B cell (primary cell): ENCODE data around the gene CEP68. TPM values are rescaled to one million over a fixed set of nuclear protein-coding genes. Genes with fewer than 3 reads are reported as not detected.
A peak's percentile ranks its signal among the peaks of the same experiment; 100 is the strongest.

Experiments used
- ATAC-seq: fragments of 200-7000 bp; cut with Tn5 transposase; one replicate; pipeline ENCODE4 v1.10.0; 2021; ENCODE audit warnings: low read depth, mild to moderate bottlenecking, moderate number of reproducible peaks, moderate library complexity
- CTCF ChIA-PET: fragments of 350-600 bp; sonication (Branson Sonifier 250); formaldehyde crosslinking; loops from one replicate; lab custom pipeline; 2021; ENCODE audit warnings: antibody characterized with exemption, inconsistent platforms; lab: Charles Lee
- POLR2A ChIA-PET: fragments of 350-600 bp; sonication (Branson Sonifier 250); formaldehyde crosslinking; loops from one replicate; lab custom pipeline; 2021; ENCODE audit warnings: antibody characterized with exemption; lab: Charles Lee
- DNase-seq: peaks from one replicate; pipeline ENCODE4 v3.0.0; 2013
- H2AFZ ChIP-seq: 2 replicates; pipeline ENCODE4 v1.6.1; 2012; ENCODE audit warnings: mild to moderate bottlenecking, low read depth, low read length; ENCODE audit not compliant: insufficient read depth, poor library complexity, severe bottlenecking
- H3K27ac ChIP-seq, 2 donors: 1 replicate in 1 of 2; 2 replicates in 1 of 2; pipeline ENCODE4 v1.5.1; 2012 to 2013; ENCODE audit warnings: low read length in 2 of 2, mild to moderate bottlenecking in 2 of 2, moderate library complexity in 1 of 2
- H3K27me3 ChIP-seq, 4 experiments: fragments of 200-600 bp in 1 of 4; sonication (generic) in 1 of 4; replicated peaks in 1 of 4; 1 replicate in 2 of 4; 2 replicates in 2 of 4; pipeline versions ENCODE4 v1.6.1 to v1.7.0; 2013 to 2016; ENCODE audit warnings: low read length in 3 of 4, mild to moderate bottlenecking in 2 of 4, mixed read lengths in 1 of 4, moderate library complexity in 1 of 4; ENCODE audit not compliant: insufficient read depth in 4 of 4, control insufficient read depth in 3 of 4; ENCODE audit errors: control extremely low read depth in 1 of 4
- H3K36me3 ChIP-seq, 2 experiments: replicated peaks in 1 of 2; 1 replicate in 1 of 2; 2 replicates in 1 of 2; pipeline versions ENCODE4 v1.6.1 to v1.7.1; 2013; ENCODE audit warnings: low read length in 1 of 2; ENCODE audit not compliant: insufficient read depth in 2 of 2, control insufficient read depth in 1 of 2; ENCODE audit errors: control extremely low read depth in 1 of 2, extremely low read depth in 1 of 2
- H3K4me1 ChIP-seq, 2 donors: fragments of 200-600 bp in 1 of 2; sonication (generic) in 1 of 2; 1 replicate in 1 of 2; 2 replicates in 1 of 2; pipeline versions ENCODE4 v1.5.1 to v1.6.1; 2013 to 2017; ENCODE audit warnings: low read length in 2 of 2; ENCODE audit not compliant: control insufficient read depth in 2 of 2, insufficient read depth in 2 of 2
- H3K4me2 ChIP-seq: replicated peaks from 2 replicates; pipeline ENCODE3; 2012; ENCODE audit warnings: mild to moderate bottlenecking, low read depth, low read length; ENCODE audit not compliant: poor library complexity, severe bottlenecking
- H3K4me3 ChIP-seq, 5 experiments: fragments of 200-600 bp in 1 of 5; sonication (generic) in 1 of 5; 1 replicate in 3 of 5; 2 replicates in 2 of 5; pipeline versions ENCODE4 v1.5.1 to v1.7.0; 2011 to 2016; ENCODE audit warnings: low read length in 4 of 5, mild to moderate bottlenecking in 4 of 5, low read depth in 2 of 5, control low read depth in 1 of 5, moderate library complexity in 1 of 5; ENCODE audit not compliant: insufficient read depth in 1 of 5; ENCODE audit errors: control extremely low read depth in 1 of 5, extremely low read depth in 1 of 5
- H3K79me2 ChIP-seq: fragments of 200-600 bp; sonication (generic); one replicate; pipeline ENCODE4 v1.6.0; 2016; ENCODE audit warnings: low read length; ENCODE audit not compliant: control insufficient read depth, insufficient read depth
- H3K9ac ChIP-seq: fragments of 200-600 bp; sonication (generic); 2 replicates; pipeline ENCODE4 v1.6.1; 2017; ENCODE audit warnings: mild to moderate bottlenecking, low read length, moderate library complexity
- H3K9me3 ChIP-seq, 3 donors: one replicate each; pipeline versions ENCODE4 v1.6.1 to v1.7.1; 2013; ENCODE audit warnings: low read length in 2 of 3; ENCODE audit not compliant: control insufficient read depth in 2 of 3, insufficient read depth in 1 of 3; ENCODE audit errors: control extremely low read depth in 1 of 3
- H4K20me1 ChIP-seq: 2 replicates; pipeline ENCODE4 v1.6.0; 2012; ENCODE audit warnings: mild to moderate bottlenecking, low read length; ENCODE audit not compliant: insufficient read depth, control insufficient read depth, poor library complexity, severe bottlenecking
- H3K27ac Mint-ChIP-seq: one replicate; pipeline ENCODE4 v1.8.0; 2021; ENCODE audit warnings: mixed read lengths
- H3K27me3 Mint-ChIP-seq: one replicate; pipeline ENCODE4 v1.8.0; 2021; ENCODE audit warnings: mixed read lengths
- H3K4me1 Mint-ChIP-seq: one replicate; pipeline ENCODE4 v1.8.0; 2021; ENCODE audit warnings: mixed read lengths
- H3K4me3 Mint-ChIP-seq: one replicate; pipeline ENCODE4 v1.8.0; 2021; ENCODE audit warnings: mixed read lengths
- H3K9me3 Mint-ChIP-seq: one replicate; pipeline ENCODE4 v1.8.0; 2022; ENCODE audit warnings: mixed read lengths; ENCODE audit not compliant: insufficient read depth
- EZH2 ChIP-seq: IDR thresholded peaks from 2 replicates; pipeline ENCODE4 v1.6.1; 2012; ENCODE audit warnings: borderline replicate concordance, low read depth, mild to moderate bottlenecking, moderate library complexity, low read length; ENCODE audit not compliant: insufficient read depth, poor library complexity, severe bottlenecking
- WGBS: methylation state at CpG from one replicate; pipeline ENCODE4 v1.1.5; 2013; ENCODE audit warnings: missing lambda C conversion rate; ENCODE audit not compliant: insufficient coverage; 5-methylcytosine and 5-hydroxymethylcytosine counted together
- intact Hi-C: fragments of 100-400 bp; cut with micrococcal nuclease; formaldehyde crosslinking; loops from one replicate; pipeline ENCODE4 v1.10.0; 2022
- polyA plus RNA-seq: library from polyadenylated mRNA; depleted of rRNA; stranded (reverse); fragments of >200 nt; gene quantifications from 2 replicates; pipeline ENCODE4 v1.2.3, GENCODE V29; 2012
- total RNA-seq, 2 donors: library from RNA; stranded (reverse); fragments of 120-200 nt in 1 of 2; gene quantifications; 1 replicate in 1 of 2; 2 replicates in 1 of 2; pipeline versions ENCODE4 v1.2.3 to v1.2.4, GENCODE V29; 2013 to 2022
- TF ChIP-seq, protein P1 (sequence below): fragments of 200-600 bp; IDR thresholded peaks from one replicate; pipeline ENCODE4 v1.8.0; 2022; ENCODE audit warnings: antibody characterized with exemption, mild to moderate bottlenecking

The CEP68 gene
- total and polyA plus RNA-seq, 2 donors (not counting 1 experiment from before 2014, with no cell fraction given) = 11.0 to 32.0 TPM

DNA sequence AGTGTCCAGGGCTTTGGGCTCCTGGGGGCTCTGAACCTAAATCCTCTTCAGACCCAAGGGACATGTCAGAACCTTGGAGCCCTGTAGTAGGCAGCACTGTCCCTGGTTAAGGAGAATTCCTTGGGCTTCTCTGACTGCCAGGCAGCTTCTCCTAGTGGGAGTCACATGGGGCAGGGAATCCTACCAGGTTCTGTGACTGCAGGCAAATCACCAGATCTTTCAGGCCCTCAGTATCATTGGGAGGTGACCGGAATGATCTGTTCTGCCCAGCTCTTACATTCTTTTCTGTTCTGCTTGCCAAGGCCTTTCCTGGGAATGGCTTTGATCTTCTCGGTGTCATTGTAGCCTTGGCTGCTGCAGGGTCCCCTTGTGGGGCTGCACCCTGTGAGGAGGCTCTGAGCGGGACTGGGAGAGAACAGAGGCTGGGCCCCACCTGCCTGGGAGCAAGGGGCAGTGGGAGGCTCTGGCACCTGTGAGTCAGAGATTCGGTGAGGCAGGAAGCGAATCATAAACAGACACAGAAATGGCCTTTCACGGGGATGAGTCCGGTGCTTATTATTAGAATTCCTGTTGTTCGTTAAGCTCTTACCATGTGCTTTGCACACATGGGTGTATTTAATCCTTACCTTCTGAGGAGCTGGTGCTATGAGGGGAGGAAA lies 14.1 kb downstream of the CEP68 start:
- WGBS = 88% methylated on average over 5 of the region's 8 CpGs
- Histone ChIP-seq H3K27me3 (no peaks in the 10 kb centered on the region), H2AFZ (no peak overlapping the region), H4K20me1 (no peaks in the 10 kb centered on the region), H3K9ac (no peak overlapping the region), H3K9me3 (no peaks in the 10 kb centered on the region), H3K36me3 (peaks cover 0 to 40% of the 10 kb centered on the region in 2 experiments), H3K79me2 (peaks cover 7% of the 10 kb centered on the region), H3K4me1 (peaks cover 7 to 24% of the 10 kb centered on the region in 2 donors), H3K4me2 (no peak overlapping the region), H3K4me3 (no peak overlapping the region), H3K27ac (no peak overlapping the region)
- Mint-ChIP-seq H3K9me3 (no peaks in the 10 kb centered on the region), H3K4me1 (peaks cover 43% of the 10 kb centered on the region), H3K27me3 (no peaks in the 10 kb centered on the region), H3K4me3 (no peak overlapping the region), H3K27ac (peak overlapping the region; percentile 47)
- ChIA-PET CTCF (interaction anchor here (1.7 kb wide), 1 partner anchor 99 kb away, joined by 5 read pairs; no protein-coding TSS in a partner anchor), POLR2A (no interaction called here)
- DNase-seq (no peak), ATAC-seq (no peak)
- intact Hi-C loops = no loop called here
- no peak for TF ChIP-seq EZH2
- TF ChIP-seq, protein P1, sequence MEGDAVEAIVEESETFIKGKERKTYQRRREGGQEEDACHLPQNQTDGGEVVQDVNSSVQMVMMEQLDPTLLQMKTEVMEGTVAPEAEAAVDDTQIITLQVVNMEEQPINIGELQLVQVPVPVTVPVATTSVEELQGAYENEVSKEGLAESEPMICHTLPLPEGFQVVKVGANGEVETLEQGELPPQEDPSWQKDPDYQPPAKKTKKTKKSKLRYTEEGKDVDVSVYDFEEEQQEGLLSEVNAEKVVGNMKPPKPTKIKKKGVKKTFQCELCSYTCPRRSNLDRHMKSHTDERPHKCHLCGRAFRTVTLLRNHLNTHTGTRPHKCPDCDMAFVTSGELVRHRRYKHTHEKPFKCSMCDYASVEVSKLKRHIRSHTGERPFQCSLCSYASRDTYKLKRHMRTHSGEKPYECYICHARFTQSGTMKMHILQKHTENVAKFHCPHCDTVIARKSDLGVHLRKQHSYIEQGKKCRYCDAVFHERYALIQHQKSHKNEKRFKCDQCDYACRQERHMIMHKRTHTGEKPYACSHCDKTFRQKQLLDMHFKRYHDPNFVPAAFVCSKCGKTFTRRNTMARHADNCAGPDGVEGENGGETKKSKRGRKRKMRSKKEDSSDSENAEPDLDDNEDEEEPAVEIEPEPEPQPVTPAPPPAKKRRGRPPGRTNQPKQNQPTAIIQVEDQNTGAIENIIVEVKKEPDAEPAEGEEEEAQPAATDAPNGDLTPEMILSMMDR = no peak

DNA sequence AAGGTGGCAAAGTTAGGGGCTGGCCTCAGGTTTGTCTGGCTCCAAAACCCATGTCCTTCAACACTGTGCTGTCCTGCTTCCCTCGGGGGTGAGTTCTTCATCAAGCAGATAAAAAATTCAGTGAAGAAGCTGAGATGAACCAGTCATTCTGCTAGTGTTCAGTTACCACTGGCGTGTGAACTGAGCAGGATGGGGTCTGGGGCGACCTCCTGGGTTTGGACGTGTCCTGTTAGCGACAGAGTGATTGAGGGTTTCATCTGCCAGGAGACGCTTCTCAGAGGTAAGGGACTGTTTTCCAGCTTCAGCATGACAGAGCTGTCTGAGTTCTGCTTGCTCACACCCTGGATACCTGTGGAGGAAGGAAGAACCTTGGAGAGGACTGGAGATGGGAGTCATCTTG lies 14.6 kb downstream of the CEP68 start:
- H3K9me3 Mint-ChIP-seq = no peaks in the 10 kb centered on the region
- H3K36me3 ChIP-seq = peaks cover 0 to 46% of the 10 kb centered on the region in 2 experiments
- H3K9ac ChIP-seq = no peak overlapping the region
- H3K4me1 Mint-ChIP-seq = peaks cover 42% of the 10 kb centered on the region
- POLR2A ChIA-PET = no interaction called here
- no peak overlapping the region for H3K4me2 ChIP-seq
- WGBS = 97% methylated on average over 6 of the region's 6 CpGs
- H3K4me3 ChIP-seq = no peak overlapping the region
- ATAC-seq = no peak
- H2AFZ ChIP-seq = no peak overlapping the region
- CTCF ChIA-PET = interaction anchor here (0.9 to 2.1 kb wide), 3 partner anchors 99 to 199 kb away, joined by 3 to 10 read pairs (median 5); no protein-coding TSS in a partner anchor
- H3K9me3 ChIP-seq = no peaks in the 10 kb centered on the region
- intact Hi-C loops = no loop called here
- H3K27ac Mint-ChIP-seq = peak overlapping the region; percentile 47
- DNase-seq = no peak
- TF ChIP-seq, protein P1 = no peak
- no peak for TF ChIP-seq EZH2
- peaks cover 2% of the 10 kb centered on the region for H3K79me2 ChIP-seq
- H3K27ac ChIP-seq = no peak overlapping the region
- H3K4me1 ChIP-seq = peaks cover 7 to 21% of the 10 kb centered on the region in 2 donors
- H4K20me1 ChIP-seq = no peaks in the 10 kb centered on the region
- no peak overlapping the region for H3K4me3 Mint-ChIP-seq
- no peaks in the 10 kb centered on the region for H3K27me3 Mint-ChIP-seq
- H3K27me3 ChIP-seq = no peaks in the 10 kb centered on the region
